KMS-11 (cell line): Measurements from ENCODE around the gene SLC35D2.
"Not testable (repeated sequence)": the region's sequence is repeated elsewhere in the genome, so short reads cannot be mapped to it uniquely, and the experiment has no call there.

Experiments
- H2AFZ ChIP-seq: fragments of 200-600 bp; sonication (generic); 2 replicates; pipeline ENCODE4 v1.6.1; 2016; ENCODE audit warnings: antibody characterized with exemption, mixed run types, low read depth
- H3K27ac ChIP-seq: fragments of 200-600 bp; sonication (generic); 2 replicates; pipeline ENCODE4 v1.6.1; 2016; ENCODE audit warnings: mild to moderate bottlenecking, mixed run types
- H3K27me3 ChIP-seq: fragments of 200-600 bp; sonication (generic); 2 replicates; pipeline ENCODE4 v1.6.1; 2017; ENCODE audit warnings: mild to moderate bottlenecking, low read depth, mixed run types, moderate library complexity; ENCODE audit not compliant: insufficient read depth
- H3K36me3 ChIP-seq: fragments of 200-600 bp; sonication (generic); 2 replicates; pipeline ENCODE4 v1.6.1; 2017; ENCODE audit warnings: mild to moderate bottlenecking, mixed run types; ENCODE audit not compliant: insufficient read depth
- H3K4me1 ChIP-seq: fragments of 200-600 bp; sonication (generic); 2 replicates; pipeline ENCODE4 v1.6.1; 2016; ENCODE audit warnings: mild to moderate bottlenecking, low read depth, mixed run types; ENCODE audit not compliant: poor library complexity, severe bottlenecking
- H3K4me2 ChIP-seq: fragments of 200-600 bp; sonication (generic); 2 replicates; pipeline ENCODE4 v1.7.0; 2016; ENCODE audit warnings: mild to moderate bottlenecking, mixed run types
- H3K4me3 ChIP-seq: fragments of 200-600 bp; sonication (generic); IDR thresholded peaks from 2 replicates; pipeline ENCODE4 v1.6.1; 2017; ENCODE audit warnings: low read depth, low read length, mixed read lengths; ENCODE audit not compliant: insufficient read depth
- H3K79me2 ChIP-seq: fragments of 200-600 bp; sonication (generic); 2 replicates; pipeline ENCODE4 v1.6.1; 2016; ENCODE audit warnings: low read depth, mixed run types; ENCODE audit not compliant: insufficient read depth
- H3K9ac ChIP-seq: fragments of 200-600 bp; sonication (generic); 2 replicates; pipeline ENCODE4 v1.6.1; 2016; ENCODE audit warnings: mild to moderate bottlenecking, mixed run types
- H4K20me1 ChIP-seq: fragments of 200-600 bp; sonication (generic); 2 replicates; pipeline ENCODE4 v1.6.1; 2016; ENCODE audit warnings: mild to moderate bottlenecking, mixed run types; ENCODE audit not compliant: insufficient read depth
- TF ChIP-seq, protein P1 (sequence below): fragments of 200-600 bp; sonication (generic); conservative IDR thresholded peaks from 2 replicates; pipeline ENCODE4 v1.6.1; 2017; ENCODE audit warnings: low read depth, mild to moderate bottlenecking, antibody characterized with exemption, low read length, moderate library complexity, mixed read lengths

SLC35D2 gene

DNA sequence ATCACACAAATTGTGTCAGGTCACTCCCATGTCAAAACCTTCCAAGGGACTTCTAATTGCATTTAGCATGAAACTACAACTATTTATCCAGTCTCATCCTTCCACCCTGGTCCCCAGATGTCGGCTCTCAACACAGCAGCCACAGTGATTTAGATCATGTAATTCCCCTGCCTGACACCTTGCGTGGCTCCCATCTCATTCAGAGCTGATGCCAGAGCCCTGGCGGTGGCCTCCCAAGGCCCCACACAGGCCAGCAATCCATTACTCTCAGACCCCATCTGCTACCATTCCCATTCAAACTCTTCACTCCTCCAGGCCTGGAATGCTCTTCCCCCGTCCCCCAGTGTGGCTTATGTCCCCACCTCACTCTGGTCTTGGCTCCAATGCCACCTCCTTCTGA lies 2.4 kb downstream of the SLC35D2 start:
- peaks cover 5% of the 10 kb centered on the region for H3K4me1 ChIP-seq
- H3K4me3 ChIP-seq, result no peak overlapping the region
- no peaks in the 10 kb centered on the region for H4K20me1 ChIP-seq
- H2AFZ ChIP-seq, result no peak overlapping the region
- no peak overlapping the region for H3K4me2 ChIP-seq
- H3K9ac ChIP-seq, result no peak overlapping the region
- TF ChIP-seq, protein P1, sequence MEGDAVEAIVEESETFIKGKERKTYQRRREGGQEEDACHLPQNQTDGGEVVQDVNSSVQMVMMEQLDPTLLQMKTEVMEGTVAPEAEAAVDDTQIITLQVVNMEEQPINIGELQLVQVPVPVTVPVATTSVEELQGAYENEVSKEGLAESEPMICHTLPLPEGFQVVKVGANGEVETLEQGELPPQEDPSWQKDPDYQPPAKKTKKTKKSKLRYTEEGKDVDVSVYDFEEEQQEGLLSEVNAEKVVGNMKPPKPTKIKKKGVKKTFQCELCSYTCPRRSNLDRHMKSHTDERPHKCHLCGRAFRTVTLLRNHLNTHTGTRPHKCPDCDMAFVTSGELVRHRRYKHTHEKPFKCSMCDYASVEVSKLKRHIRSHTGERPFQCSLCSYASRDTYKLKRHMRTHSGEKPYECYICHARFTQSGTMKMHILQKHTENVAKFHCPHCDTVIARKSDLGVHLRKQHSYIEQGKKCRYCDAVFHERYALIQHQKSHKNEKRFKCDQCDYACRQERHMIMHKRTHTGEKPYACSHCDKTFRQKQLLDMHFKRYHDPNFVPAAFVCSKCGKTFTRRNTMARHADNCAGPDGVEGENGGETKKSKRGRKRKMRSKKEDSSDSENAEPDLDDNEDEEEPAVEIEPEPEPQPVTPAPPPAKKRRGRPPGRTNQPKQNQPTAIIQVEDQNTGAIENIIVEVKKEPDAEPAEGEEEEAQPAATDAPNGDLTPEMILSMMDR, result no peak
- H3K27ac ChIP-seq, result no peak overlapping the region
- no peaks in the 10 kb centered on the region for H3K79me2 ChIP-seq
- H3K36me3 ChIP-seq, result peaks cover 4% of the 10 kb centered on the region; the same call in 1 of the 2 replicates
- no peaks in the 10 kb centered on the region for H3K27me3 ChIP-seq

DNA sequence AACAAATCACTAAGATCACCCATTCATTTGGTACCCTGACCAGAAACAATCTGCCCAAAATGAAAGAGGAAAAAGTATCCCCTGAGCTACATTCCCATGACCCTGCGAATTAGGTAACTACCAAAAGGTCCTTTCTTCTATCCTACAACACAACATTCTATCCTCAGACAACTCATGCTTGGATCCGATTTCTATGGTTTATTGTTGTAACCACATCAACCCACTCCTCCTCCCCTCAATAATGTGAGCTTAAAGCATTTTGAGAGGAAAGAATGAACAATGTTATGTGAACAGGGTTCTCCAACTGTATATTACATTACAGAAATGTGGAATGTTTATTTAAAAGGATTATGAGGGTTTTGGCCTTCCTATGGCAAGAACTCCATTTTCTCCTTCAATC lies 4.0 kb downstream of the SLC35D2 start:
- no peaks in the 10 kb centered on the region for H3K27me3 ChIP-seq
- no peak overlapping the region for H2AFZ ChIP-seq
- TF ChIP-seq, protein P1, result no peak
- H3K79me2 ChIP-seq, result no peaks in the 10 kb centered on the region
- no peaks in the 10 kb centered on the region for H3K36me3 ChIP-seq
- H3K4me3 ChIP-seq, result no peak overlapping the region
- H3K9ac ChIP-seq, result no peak overlapping the region
- no peak overlapping the region for H3K27ac ChIP-seq
- peaks cover 5% of the 10 kb centered on the region for H3K4me1 ChIP-seq
- H4K20me1 ChIP-seq, result no peaks in the 10 kb centered on the region
- H3K4me2 ChIP-seq, result no peak overlapping the region

DNA sequence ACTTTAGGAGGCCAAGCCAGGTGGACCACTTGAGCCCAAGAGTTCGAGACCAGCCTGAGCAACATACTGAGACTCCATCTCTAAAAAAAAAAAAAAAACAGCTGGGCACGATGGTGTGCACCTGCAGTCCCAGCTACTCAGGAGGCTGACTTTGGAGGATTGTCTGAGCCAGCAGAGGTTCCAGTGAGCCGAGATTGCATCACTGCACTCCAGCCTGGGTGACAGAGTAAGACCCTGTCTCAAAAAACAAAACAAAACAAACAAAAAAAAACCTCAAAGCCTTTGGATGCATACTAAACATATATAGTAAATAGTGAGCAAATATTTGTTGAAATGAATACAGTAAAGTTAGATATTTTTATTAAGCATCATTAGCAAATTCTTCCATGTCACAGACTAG lies 5.3 kb downstream of the SLC35D2 start:
- Histone ChIP-seq H3K27me3 (no peaks in the 10 kb centered on the region), H2AFZ (no peak overlapping the region), H4K20me1 (no peaks in the 10 kb centered on the region), H3K4me1 (peaks cover 5% of the 10 kb centered on the region), H3K4me2 (no peak overlapping the region), H3K27ac (no peak overlapping the region), H3K36me3 (no peaks in the 10 kb centered on the region), H3K9ac (no peak overlapping the region), H3K79me2 (no peaks in the 10 kb centered on the region), H3K4me3 (no peak overlapping the region)
- TF ChIP-seq, protein P1, result no peak

DNA sequence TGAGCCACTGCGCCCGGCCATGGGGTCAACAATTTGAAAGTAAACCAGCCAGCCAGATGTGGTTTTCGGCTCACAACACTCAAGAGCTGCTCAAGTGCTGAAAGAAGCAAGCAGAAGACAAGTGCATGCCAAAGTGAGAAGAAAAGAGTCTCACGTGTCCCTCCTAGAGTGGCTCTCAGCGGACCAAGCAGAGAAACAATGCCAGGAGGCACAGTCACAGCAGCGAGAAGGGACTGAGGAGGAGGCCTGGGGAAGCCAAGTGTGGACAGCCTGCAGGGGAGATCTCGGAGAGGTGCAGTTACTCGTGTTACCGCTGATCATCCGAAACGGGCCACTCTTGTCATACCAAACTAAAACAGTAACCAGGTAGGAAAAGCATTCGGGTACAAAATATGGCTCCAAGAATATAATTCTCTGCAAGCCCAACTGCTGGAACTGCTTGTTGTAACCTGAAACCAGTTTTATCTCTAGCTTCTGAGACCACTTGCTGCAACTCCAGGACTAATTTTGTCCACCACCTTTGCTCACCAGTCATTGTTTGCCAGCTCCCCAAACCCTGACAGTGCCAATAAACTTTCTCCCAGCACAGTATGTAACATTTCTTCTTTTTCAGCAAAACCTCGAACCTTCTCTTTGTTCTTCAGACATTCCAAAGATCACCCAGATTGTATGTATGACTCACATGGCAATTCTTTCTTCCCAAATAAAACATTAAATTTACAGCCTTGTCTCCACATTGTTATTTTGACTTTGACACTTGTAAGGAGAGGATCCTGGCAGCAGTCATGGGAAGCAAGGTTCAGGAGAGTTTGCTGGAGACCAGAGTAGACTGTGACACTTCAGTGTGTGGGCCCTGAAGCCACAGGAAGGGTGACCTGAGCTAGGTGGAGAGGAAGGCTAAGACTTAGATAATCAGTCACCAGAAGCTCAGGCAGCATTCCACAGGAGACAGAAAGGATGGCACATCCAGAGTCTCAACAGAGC lies 6.3 kb downstream of the SLC35D2 start:
- Histone ChIP-seq H4K20me1 (no peaks in the 10 kb centered on the region), H3K27ac (no peak overlapping the region), H3K4me1 (peaks cover 5% of the 10 kb centered on the region), H3K4me3 (no peak overlapping the region), H3K36me3 (no peaks in the 10 kb centered on the region), H3K27me3 (no peaks in the 10 kb centered on the region), H3K9ac (no peak overlapping the region), H2AFZ (no peak overlapping the region), H3K4me2 (no peak overlapping the region), H3K79me2 (no peaks in the 10 kb centered on the region)
- TF ChIP-seq, protein P1, result no peak

DNA sequence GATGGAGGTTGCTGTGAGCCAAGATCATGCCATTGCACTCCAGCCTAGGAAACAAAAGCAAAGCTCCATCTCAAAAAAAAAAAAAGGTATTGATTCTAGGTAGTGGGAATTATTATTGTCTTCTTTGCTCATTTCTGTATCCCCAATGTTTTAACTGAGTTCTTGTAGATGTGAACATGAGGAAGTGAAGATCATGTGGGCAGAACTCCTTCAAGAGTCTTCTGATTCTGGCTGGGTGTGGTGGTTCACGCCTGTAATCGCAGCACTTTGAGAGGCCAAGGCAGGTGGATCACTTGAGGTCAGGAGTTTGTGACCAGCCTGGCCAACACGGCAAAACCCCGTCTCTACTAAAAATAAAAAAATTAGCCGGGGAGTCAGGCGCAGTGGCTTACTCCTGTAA lies 8.0 kb downstream of the SLC35D2 start:
- not testable (repeated sequence) for H3K27me3 ChIP-seq, H3K9ac ChIP-seq, H3K4me3 ChIP-seq, H3K36me3 ChIP-seq, H2AFZ ChIP-seq, H3K79me2 ChIP-seq, H3K4me2 ChIP-seq, H4K20me1 ChIP-seq, H3K4me1 ChIP-seq, H3K27ac ChIP-seq
